NT2/D1 (cell line): ENCODE results near the gene MIA2.

Source experiments
- YY1 ChIP-seq: IDR thresholded peaks from 2 replicates; pipeline ENCODE4 v1.6.1; 2011; ENCODE audit not compliant: insufficient read length, insufficient read depth
- ZNF274 ChIP-seq: IDR thresholded peaks from 2 replicates; pipeline ENCODE4 v1.6.1; 2011; ENCODE audit warnings: mild to moderate bottlenecking, low read depth, low read length

DNA sequence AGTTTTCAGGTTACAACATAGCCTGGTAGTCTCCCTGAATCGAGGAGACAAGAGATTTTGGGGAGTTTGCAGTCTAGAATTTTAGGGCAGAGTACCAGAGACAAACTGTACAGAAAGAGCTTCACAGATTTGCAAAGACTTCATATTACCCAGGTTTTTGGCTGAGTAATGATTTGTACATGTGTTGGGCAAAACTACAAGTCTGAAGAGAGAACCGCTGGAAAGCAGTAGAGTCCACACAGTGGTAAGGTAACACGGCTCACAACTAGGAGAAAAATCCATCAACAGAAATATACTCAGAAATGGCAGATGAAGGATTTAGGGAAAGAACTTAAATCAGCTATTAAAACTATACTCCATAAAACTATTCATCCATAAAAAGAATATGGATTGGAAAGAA, 172.8 kb downstream of the MIA2 start:
- TF ChIP-seq ZNF274 (no peak), YY1 (no peak)
